Measurements from ENCODE around the gene ZNF93.
"Not testable (repeated sequence)": the region's sequence is repeated elsewhere in the genome, so short reads cannot be mapped to it uniquely, and the experiment has no call there.

The ZNF93 gene

DNA sequence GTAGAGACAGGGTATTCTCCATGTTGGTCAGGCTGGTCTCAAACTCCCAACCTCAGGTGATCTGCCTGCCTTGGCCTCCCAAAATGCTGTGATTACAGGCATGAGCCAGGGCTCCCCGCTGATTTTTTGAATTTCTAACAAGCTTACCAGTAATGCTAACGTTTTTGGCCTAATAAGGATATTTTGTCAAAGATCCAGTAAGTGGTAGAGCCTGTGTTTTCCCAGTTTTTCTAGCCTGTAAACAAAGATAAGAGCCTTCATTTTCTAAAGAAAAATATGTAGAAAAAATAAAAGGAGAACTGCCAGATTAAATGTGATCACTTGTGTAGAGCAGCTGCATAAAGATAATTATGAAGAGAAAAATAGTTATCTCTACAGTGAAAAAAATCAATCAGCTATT, 37.7 kb downstream of the ZNF93 start:
- H3K4me3 ChIP-seq (ENCODE audit: low read depth, low read length): no peak overlapping the region
- H3K9me3 ChIP-seq (ENCODE audit: control insufficient read depth, insufficient read depth, low read length): peaks cover 29% of the 10 kb centered on the region
- peaks cover 7% of the 10 kb centered on the region; the same call in 1 of the 2 replicates for H3K4me1 ChIP-seq (ENCODE audit: control insufficient read depth, insufficient read depth, low read length)
- no peaks in the 10 kb centered on the region for H3K27me3 ChIP-seq (ENCODE audit: control insufficient read depth, insufficient read depth, low read length)
- H3K27ac ChIP-seq (ENCODE audit: low read depth, low read length): no peak overlapping the region
- H3K9ac ChIP-seq (ENCODE audit: low read depth, low read length): no peak overlapping the region
- H3K36me3 ChIP-seq (ENCODE audit: control insufficient read depth, insufficient read depth, low read length): peaks cover 18% of the 10 kb centered on the region

DNA sequence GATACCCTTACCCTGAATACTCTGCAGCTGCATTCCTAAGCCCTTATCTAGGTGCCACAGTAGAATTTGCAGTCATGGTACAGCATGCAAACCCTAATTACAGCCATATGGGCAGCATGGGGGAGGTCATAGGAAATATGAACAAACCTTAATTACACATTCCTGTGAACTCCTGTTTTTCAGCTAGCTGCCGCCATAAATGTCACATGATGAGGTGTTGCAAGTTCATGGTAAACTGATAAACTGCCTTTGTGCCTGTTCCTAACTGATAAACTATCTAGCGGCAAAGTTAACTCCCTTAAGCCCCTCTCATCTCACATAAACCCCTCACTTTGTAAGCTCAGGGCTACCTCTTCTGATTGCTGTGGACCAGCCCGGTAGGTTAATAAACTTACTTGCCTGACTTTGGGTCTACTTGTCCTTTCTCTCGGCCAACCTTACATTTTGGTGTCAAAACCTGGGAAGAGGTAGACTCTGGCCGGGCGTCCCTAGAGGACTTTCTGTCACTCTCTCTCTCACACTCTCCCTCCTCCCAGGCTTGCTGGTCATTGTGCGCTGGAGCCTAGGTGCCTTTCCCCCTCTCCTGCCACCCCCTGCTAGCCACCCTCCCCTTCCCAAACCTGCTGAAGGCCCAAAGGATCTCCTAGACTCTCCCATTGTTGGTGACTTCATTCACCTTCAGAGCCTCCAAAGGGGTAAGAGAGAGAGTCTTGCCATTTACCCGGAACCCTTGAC, 43.3 kb downstream of the ZNF93 start:
- no peak overlapping the region for H3K27ac ChIP-seq (ENCODE audit: low read depth, low read length)
- H3K9me3 ChIP-seq (ENCODE audit: control insufficient read depth, insufficient read depth, low read length): no peaks in the 10 kb centered on the region
- H3K4me1 ChIP-seq (ENCODE audit: control insufficient read depth, insufficient read depth, low read length): no peaks in the 10 kb centered on the region
- no peak overlapping the region for H3K4me3 ChIP-seq (ENCODE audit: low read depth, low read length)
- H3K27me3 ChIP-seq (ENCODE audit: control insufficient read depth, insufficient read depth, low read length): no peaks in the 10 kb centered on the region
- no peaks in the 10 kb centered on the region for H3K36me3 ChIP-seq (ENCODE audit: control insufficient read depth, insufficient read depth, low read length)
- no peak overlapping the region for H3K9ac ChIP-seq (ENCODE audit: low read depth, low read length)

GRCh38 chr19:19944583-19944880, 43.8 kb downstream of the ZNF93 start:
- Histone ChIP-seq H3K9me3 (ENCODE audit: control insufficient read depth, insufficient read depth, low read length) (no peaks in the 10 kb centered on the region), H3K4me1 (ENCODE audit: control insufficient read depth, insufficient read depth, low read length) (no peaks in the 10 kb centered on the region), H3K4me3 (ENCODE audit: low read depth, low read length) (no peak overlapping the region), H3K27ac (ENCODE audit: low read depth, low read length) (no peak overlapping the region), H3K36me3 (ENCODE audit: control insufficient read depth, insufficient read depth, low read length) (no peaks in the 10 kb centered on the region), H3K27me3 (ENCODE audit: control insufficient read depth, insufficient read depth, low read length) (no peaks in the 10 kb centered on the region), H3K9ac (ENCODE audit: low read depth, low read length) (no peak overlapping the region)

- no peak overlapping the region for H3K27ac ChIP-seq (ENCODE audit: low read depth, low read length)
- no peak overlapping the region for H3K9ac ChIP-seq (ENCODE audit: low read depth, low read length)
- no peaks in the 10 kb centered on the region for H3K36me3 ChIP-seq (ENCODE audit: control insufficient read depth, insufficient read depth, low read length)
- H3K27me3 ChIP-seq (ENCODE audit: control insufficient read depth, insufficient read depth, low read length): no peaks in the 10 kb centered on the region
- no peak overlapping the region for H3K4me3 ChIP-seq (ENCODE audit: low read depth, low read length)
- no peaks in the 10 kb centered on the region for H3K4me1 ChIP-seq (ENCODE audit: control insufficient read depth, insufficient read depth, low read length)
- no peaks in the 10 kb centered on the region for H3K9me3 ChIP-seq (ENCODE audit: control insufficient read depth, insufficient read depth, low read length)
Measured at GRCh38 chr19:19946226-19946625, 45.5 kb downstream of the ZNF93 start.

GRCh38 chr19:19948800-19949199, 48.1 kb downstream of the ZNF93 start:
- no peaks in the 10 kb centered on the region for H3K27me3 ChIP-seq (ENCODE audit: control insufficient read depth, insufficient read depth, low read length)
- H3K27ac ChIP-seq (ENCODE audit: low read depth, low read length): no peak overlapping the region

GRCh38 chr19:19955208-19955607, 54.5 kb downstream of the ZNF93 start:
- Histone ChIP-seq H3K4me3 (ENCODE audit: low read depth, low read length) (no peak overlapping the region), H3K27ac (ENCODE audit: low read depth, low read length) (no peak overlapping the region), H3K9me3 (ENCODE audit: control insufficient read depth, insufficient read depth, low read length) (no peaks in the 10 kb centered on the region), H3K36me3 (ENCODE audit: control insufficient read depth, insufficient read depth, low read length) (no peaks in the 10 kb centered on the region), H3K27me3 (ENCODE audit: control insufficient read depth, insufficient read depth, low read length) (no peaks in the 10 kb centered on the region), H3K9ac (ENCODE audit: low read depth, low read length) (no peak overlapping the region), H3K4me1 (ENCODE audit: control insufficient read depth, insufficient read depth, low read length) (no peaks in the 10 kb centered on the region; the same call in 1 of the 2 replicates)

More at GRCh38 chr19:19948800-19949199, 48.1 kb downstream of the ZNF93 start:
- no peak overlapping the region for H3K9ac ChIP-seq (ENCODE audit: low read depth, low read length)
- no peaks in the 10 kb centered on the region for H3K36me3 ChIP-seq (ENCODE audit: control insufficient read depth, insufficient read depth, low read length)
- H3K9me3 ChIP-seq (ENCODE audit: control insufficient read depth, insufficient read depth, low read length): no peaks in the 10 kb centered on the region
- no peak overlapping the region for H3K4me3 ChIP-seq (ENCODE audit: low read depth, low read length)
- H3K4me1 ChIP-seq (ENCODE audit: control insufficient read depth, insufficient read depth, low read length): no peaks in the 10 kb centered on the region

DNA sequence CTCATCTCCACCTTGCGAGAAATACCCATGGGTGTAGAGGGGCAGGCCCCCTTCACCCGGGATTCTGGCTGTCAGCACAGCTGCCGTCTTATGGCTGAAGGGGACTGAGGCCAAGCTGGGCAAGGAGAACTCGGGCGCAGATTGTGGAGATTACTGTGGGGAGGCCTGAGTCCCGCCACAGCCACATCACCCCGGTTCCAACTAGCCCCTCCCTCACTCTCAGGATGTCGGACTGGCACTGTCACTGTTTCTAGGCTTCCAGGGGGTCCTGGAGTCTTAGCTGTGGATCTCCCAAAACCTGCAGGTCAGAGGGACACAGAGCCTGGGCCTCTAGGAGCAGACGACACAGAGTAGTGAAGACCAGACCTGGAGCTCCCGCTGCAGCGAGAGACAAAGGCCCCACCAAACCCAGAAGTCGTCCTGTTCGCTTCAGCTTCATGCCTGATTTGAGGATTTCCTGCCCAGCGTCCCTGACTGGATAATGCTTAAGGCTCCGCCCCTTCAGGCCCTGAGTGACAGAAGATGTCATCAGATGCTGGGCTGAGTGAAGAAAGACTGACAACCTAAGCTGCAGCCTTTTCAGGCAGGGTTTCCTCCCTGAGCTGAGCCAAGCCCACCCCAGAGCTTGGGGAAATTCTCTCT, 55.8 kb downstream of the ZNF93 start:
- Histone ChIP-seq H3K36me3 (ENCODE audit: control insufficient read depth, insufficient read depth, low read length) (no peaks in the 10 kb centered on the region), H3K4me1 (ENCODE audit: control insufficient read depth, insufficient read depth, low read length) (no peaks in the 10 kb centered on the region; the same call in 1 of the 2 replicates), H3K27ac (ENCODE audit: low read depth, low read length) (no peak overlapping the region), H3K27me3 (ENCODE audit: control insufficient read depth, insufficient read depth, low read length) (no peaks in the 10 kb centered on the region), H3K4me3 (ENCODE audit: low read depth, low read length) (no peak overlapping the region; the same call in 1 of the 2 replicates), H3K9me3 (ENCODE audit: control insufficient read depth, insufficient read depth, low read length) (no peaks in the 10 kb centered on the region), H3K9ac (ENCODE audit: low read depth, low read length) (no peak overlapping the region)

DNA sequence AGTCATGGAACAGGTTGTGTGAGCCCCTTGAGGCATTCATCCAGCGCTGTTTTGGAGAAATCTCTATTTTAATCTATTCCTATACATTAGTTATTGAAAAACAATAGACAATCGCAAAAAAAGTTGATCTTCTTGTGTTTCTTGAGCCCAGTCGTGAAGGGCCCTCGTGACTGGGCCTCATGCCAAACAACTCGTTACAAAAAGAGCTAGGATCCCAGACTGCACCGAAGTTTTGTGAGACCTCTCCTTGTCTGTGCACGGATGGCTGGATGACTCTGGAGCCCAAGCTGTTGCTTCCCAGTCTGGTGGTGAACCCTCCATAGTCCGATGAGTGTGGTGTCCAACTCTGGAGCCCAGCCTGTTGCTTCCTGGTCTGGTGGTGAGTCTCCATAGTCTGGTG, 57.0 kb downstream of the ZNF93 start:
- not testable (repeated sequence) for H3K27me3 ChIP-seq (ENCODE audit: control insufficient read depth, insufficient read depth, low read length); H3K27ac ChIP-seq (ENCODE audit: low read depth, low read length); H3K36me3 ChIP-seq (ENCODE audit: control insufficient read depth, insufficient read depth, low read length); H3K9me3 ChIP-seq (ENCODE audit: control insufficient read depth, insufficient read depth, low read length); H3K4me3 ChIP-seq (ENCODE audit: low read depth, low read length); H3K9ac ChIP-seq (ENCODE audit: low read depth, low read length); H3K4me1 ChIP-seq (ENCODE audit: control insufficient read depth, insufficient read depth, low read length)

DNA sequence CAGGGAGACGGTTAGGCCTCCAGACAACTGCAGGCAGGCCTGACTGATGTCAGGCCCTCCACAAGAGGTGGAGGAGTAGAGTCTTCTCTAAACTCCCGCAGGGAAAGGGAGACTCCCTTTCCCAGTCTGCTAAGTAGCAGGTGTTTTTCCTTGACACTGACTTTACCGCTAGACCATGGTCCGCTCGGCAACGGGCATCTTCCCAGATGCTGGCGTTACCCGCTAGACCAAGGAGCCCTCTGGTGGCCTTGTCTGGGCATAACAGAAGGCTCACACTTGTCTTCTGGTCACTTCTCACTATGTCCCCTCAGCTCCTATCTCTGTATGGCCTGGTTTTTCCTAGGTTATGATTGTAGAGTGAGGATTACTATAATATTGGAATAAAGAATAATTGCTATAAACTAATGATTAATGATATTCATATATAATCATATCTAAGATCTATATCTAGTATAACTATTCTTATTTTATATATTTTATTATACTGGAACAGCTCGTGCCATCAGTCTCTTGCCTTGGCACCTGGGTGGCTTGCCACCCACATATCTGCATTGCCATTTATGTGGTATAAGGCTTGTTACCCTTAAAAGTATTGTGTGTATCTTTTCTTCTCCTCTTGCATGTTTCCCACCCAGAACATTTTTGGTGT, 58.5 kb downstream of the ZNF93 start:
- H3K27me3 ChIP-seq (ENCODE audit: control insufficient read depth, insufficient read depth, low read length); H3K4me3 ChIP-seq (ENCODE audit: low read depth, low read length); H3K4me1 ChIP-seq (ENCODE audit: control insufficient read depth, insufficient read depth, low read length): not testable (repeated sequence)

DNA sequence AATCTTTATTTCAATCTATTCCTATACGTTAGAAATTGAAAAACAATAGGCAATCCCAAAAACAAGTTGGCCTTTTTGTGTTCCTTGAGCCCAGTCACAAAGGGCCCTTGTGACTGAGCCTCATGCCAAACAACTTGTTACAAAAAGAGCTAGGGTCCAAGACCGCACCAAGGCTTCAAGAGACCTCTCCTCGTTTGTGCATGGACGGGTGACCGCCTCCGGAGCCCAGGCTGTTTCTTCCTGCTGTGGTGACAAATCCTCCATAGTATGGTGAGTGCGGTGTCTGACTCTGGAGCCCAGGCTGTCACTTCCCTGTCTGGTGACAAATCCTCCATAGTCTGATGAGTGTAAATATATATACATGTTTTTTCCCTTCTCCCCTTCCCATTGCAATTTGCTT, 63.7 kb downstream of the ZNF93 start:
- H3K4me1 ChIP-seq (ENCODE audit: control insufficient read depth, insufficient read depth, low read length): no peaks in the 10 kb centered on the region
- H3K27ac ChIP-seq (ENCODE audit: low read depth, low read length): no peak overlapping the region
- H3K9ac ChIP-seq (ENCODE audit: low read depth, low read length): no peak overlapping the region
- H3K27me3 ChIP-seq (ENCODE audit: control insufficient read depth, insufficient read depth, low read length): no peaks in the 10 kb centered on the region
- H3K9me3 ChIP-seq (ENCODE audit: control insufficient read depth, insufficient read depth, low read length): peaks cover 32% of the 10 kb centered on the region
- no peak overlapping the region for H3K4me3 ChIP-seq (ENCODE audit: low read depth, low read length)
- no peaks in the 10 kb centered on the region for H3K36me3 ChIP-seq (ENCODE audit: control insufficient read depth, insufficient read depth, low read length)

More for the DNA sequence above, 58.5 kb downstream of the ZNF93 start:
- not testable (repeated sequence) for H3K36me3 ChIP-seq (ENCODE audit: control insufficient read depth, insufficient read depth, low read length); H3K9ac ChIP-seq (ENCODE audit: low read depth, low read length); H3K27ac ChIP-seq (ENCODE audit: low read depth, low read length); H3K9me3 ChIP-seq (ENCODE audit: control insufficient read depth, insufficient read depth, low read length)

DNA sequence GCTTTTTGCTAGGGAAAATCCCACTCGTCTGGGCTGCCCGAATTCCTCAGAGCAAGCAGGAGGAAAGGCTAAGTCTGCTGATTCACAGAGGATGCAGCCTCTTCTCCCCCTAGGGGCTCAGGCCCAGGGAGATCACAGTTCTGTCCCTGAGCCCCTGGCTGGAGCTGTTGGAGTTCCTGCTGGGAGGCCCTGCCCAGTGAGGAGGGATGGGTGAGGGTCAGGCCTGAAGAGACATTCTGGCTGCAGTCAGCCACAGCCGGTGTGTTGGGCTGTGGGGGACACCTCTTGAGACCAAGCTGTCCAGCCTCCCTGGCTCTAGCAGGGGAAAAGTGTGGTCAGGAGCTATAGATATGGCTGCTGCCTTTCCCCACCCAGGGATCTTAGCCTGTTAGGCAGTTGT, 65.4 kb downstream of the ZNF93 start:
- H3K9ac ChIP-seq (ENCODE audit: low read depth, low read length); H3K4me3 ChIP-seq (ENCODE audit: low read depth, low read length); H3K4me1 ChIP-seq (ENCODE audit: control insufficient read depth, insufficient read depth, low read length); H3K27ac ChIP-seq (ENCODE audit: low read depth, low read length); H3K27me3 ChIP-seq (ENCODE audit: control insufficient read depth, insufficient read depth, low read length); H3K36me3 ChIP-seq (ENCODE audit: control insufficient read depth, insufficient read depth, low read length): not testable (repeated sequence)
- H3K9me3 ChIP-seq (ENCODE audit: control insufficient read depth, insufficient read depth, low read length): peaks cover 39% of the 10 kb centered on the region
